Loucy (cell line): Measurements from ENCODE around the gene DYNAP.

ENCODE experiments used
- EZH2phosphoT487 ChIP-seq: fragments of 200-600 bp; IDR thresholded peaks from 2 replicates; pipeline ENCODE4 v1.6.1; 2018; ENCODE audit warnings: antibody characterized with exemption, mild to moderate bottlenecking, moderate library complexity, borderline replicate concordance
- TF ChIP-seq, protein P1 (sequence below): fragments of 200-600 bp; sonication (generic); conservative IDR thresholded peaks from 2 replicates; pipeline ENCODE4 v1.5.1; 2014; ENCODE audit warnings: mild to moderate bottlenecking, antibody characterized with exemption, low read length

DNA sequence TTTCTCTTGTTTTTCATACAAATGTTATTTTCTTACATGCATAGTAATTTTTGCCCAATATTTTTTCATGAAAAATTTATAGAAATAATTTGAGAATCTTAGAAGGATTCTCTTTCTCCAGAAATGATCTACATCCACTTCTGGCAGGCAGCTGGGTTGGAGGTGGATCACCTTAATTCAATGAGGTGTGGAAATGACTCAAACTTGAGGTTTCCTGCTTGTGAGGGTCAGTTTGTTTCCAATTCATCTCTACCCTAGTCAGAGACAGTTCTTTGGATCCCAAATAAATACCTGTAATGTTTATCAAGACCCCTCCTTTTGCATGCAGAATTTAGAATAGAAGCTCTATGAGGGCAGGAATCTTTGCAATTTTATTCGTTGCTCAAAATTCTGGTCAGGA is 35.0 kb upstream of the DYNAP start:
- TF ChIP-seq, protein P1, sequence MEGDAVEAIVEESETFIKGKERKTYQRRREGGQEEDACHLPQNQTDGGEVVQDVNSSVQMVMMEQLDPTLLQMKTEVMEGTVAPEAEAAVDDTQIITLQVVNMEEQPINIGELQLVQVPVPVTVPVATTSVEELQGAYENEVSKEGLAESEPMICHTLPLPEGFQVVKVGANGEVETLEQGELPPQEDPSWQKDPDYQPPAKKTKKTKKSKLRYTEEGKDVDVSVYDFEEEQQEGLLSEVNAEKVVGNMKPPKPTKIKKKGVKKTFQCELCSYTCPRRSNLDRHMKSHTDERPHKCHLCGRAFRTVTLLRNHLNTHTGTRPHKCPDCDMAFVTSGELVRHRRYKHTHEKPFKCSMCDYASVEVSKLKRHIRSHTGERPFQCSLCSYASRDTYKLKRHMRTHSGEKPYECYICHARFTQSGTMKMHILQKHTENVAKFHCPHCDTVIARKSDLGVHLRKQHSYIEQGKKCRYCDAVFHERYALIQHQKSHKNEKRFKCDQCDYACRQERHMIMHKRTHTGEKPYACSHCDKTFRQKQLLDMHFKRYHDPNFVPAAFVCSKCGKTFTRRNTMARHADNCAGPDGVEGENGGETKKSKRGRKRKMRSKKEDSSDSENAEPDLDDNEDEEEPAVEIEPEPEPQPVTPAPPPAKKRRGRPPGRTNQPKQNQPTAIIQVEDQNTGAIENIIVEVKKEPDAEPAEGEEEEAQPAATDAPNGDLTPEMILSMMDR, result no peak
- no peak for TF ChIP-seq EZH2phosphoT487
